Heart right ventricle (tissue), 16 donors: ENCODE data around the gene HNRNPA3. TPM values are rescaled to one million over a fixed set of nuclear protein-coding genes. Genes with fewer than 3 reads are reported as not detected.
"Not testable (repeated sequence)": the region's sequence is repeated elsewhere in the genome, so short reads cannot be mapped to it uniquely, and the experiment has no call there.

Source experiments
- ATAC-seq, 8 donors: fragments of 200-7000 bp; cut with Tn5 transposase; one replicate each; pipeline ENCODE4 v1.9.1; 2020; ENCODE audit warnings: mild to moderate bottlenecking in 8 of 8, moderate library complexity in 8 of 8, moderate number of reproducible peaks in 1 of 8
- DNase-seq, 2 donors: peaks; one replicate each; pipeline ENCODE4 v3.0.0-alpha.2; 2020
- H3K27ac ChIP-seq, 10 donors: fragments of 200-600 bp; sonication (generic) in 2 of 10; one replicate each; pipeline versions ENCODE4 v1.5.0 to v1.8.0; 2020 to 2022; ENCODE audit warnings: mild to moderate bottlenecking in 3 of 10
- H3K27me3 ChIP-seq, 7 donors: fragments of 200-600 bp; one replicate each; pipeline ENCODE4 v1.8.0; 2021 to 2022; ENCODE audit warnings: mild to moderate bottlenecking in 2 of 7
- H3K36me3 ChIP-seq, 9 donors: fragments of 200-600 bp; sonication (generic) in 1 of 9; one replicate each; pipeline versions ENCODE4 v1.5.0 to v1.8.0; 2020 to 2022; ENCODE audit warnings: mild to moderate bottlenecking in 2 of 9
- H3K4me1 ChIP-seq, 9 donors: fragments of 200-600 bp; sonication (generic) in 1 of 9; one replicate each; pipeline versions ENCODE4 v1.5.0 to v1.8.0; 2020 to 2022; ENCODE audit warnings: mild to moderate bottlenecking in 4 of 9
- H3K4me3 ChIP-seq, 10 donors: fragments of 200-600 bp; sonication (generic) in 2 of 10; one replicate each; pipeline versions ENCODE4 v1.5.0 to v1.8.0; 2020 to 2022; ENCODE audit warnings: mild to moderate bottlenecking in 7 of 10, moderate library complexity in 2 of 10
- H3K9me3 ChIP-seq, 11 donors: fragments of 200-600 bp in 10 of 11; sonication (generic) in 2 of 11; one replicate each; pipeline versions ENCODE4 v1.5.0 to v1.8.0; 2013 to 2022; ENCODE audit warnings: mild to moderate bottlenecking in 2 of 11, control low read depth in 1 of 11, moderate library complexity in 1 of 11
- CTCF ChIP-seq, 9 donors: fragments of 200-600 bp; sonication (generic) in 2 of 9; IDR thresholded peaks; one replicate each; pipeline versions ENCODE4 v1.5.0 to v1.8.0; 2021 to 2022; ENCODE audit warnings: antibody characterized with exemption in 9 of 9, mild to moderate bottlenecking in 5 of 9, moderate library complexity in 1 of 9
- WGBS, 2 donors: extraction: QIAGEN DNeasy Blood & Tissue Kit; methylation state at CpG; one replicate each; pipeline ENCODE4 v1.1.7; 2013; ENCODE audit warnings: inconsistent platforms in 1 of 2; 5-methylcytosine and 5-hydroxymethylcytosine counted together
- intact Hi-C, 10 donors: fragments of 100-400 bp; cut with DNase I; formaldehyde crosslinking; loops; one replicate each; pipeline versions ENCODE4 v1.11.1 to v1.14.2; 2022
- polyA plus RNA-seq, 2 donors: library from polyadenylated mRNA; stranded (reverse); fragments of 200-250 nt; gene quantifications; one replicate each; pipeline ENCODE4 v1.2.3, GENCODE V29; 2013
- total RNA-seq, 10 donors: library from RNA; stranded (reverse); fragmentation: NEBNext Ultra II Directional in 3 of 10; extraction: Animal tissue kit (Norgen Biotek cat#: 25700) in 3 of 10; gene quantifications; one replicate each; pipeline versions ENCODE4 v1.2.1 to v1.2.4, GENCODE V29; 2021 to 2023
- donor health status: Arrhythmogenic right ventricular cardiomyopathy.
- donor health status: ischemic (EF 13 %, LVEDD 7.1; RV severe dilation, severe dysfunction).
- donor health status: healthy with polysubstance abuse.
- donor health status: DM: no; HTN: yes; CAD: no.
- donor health status: DM: no; HTN: no; CAD: no.
- donor health status: ischemic (EF 25% LVEDD 6.9; RV normal size, moderate dysfunction).
- donor health status: ischemic (EF 25% LVEDD 5.7; RV mildly dilated, moderate dysfunction).
- donor health status: healthy.
- donor health status: DM: yes; HTN: yes; CAD: no.
- donor health status: Ischemic cardiomyopathy.
- donor health status: ischemic (EF 35%, LVEDD 5.7; RV mildly dilated, moderate dysfunction).
- donor health status: nonischemic (EF 11% LVEDD 7.7; RV severe dilation, severe dysfunction).
- donor health status: DM: yes; HTN: yes; CAD: no.
- donor health status: PGD.
- donor health status: ischemic (EF 29% LVEDD 5.4; RV normal size, mild dysfunction).
- donor health status: nonischemic (EF 23%, LVEDD 6.1; RV moderate dilation, normal function).

The HNRNPA3 gene
- total and polyA plus RNA-seq, 12 donors = 63.7 to 93.8 (median 80.1) TPM

GRCh38 chr2:177190941-177191340 lies 21.7 kb upstream of the HNRNPA3 start:
- intact Hi-C loops = no loop called here
- no peak for TF ChIP-seq CTCF (IDR thresholded peaks at IDR 0.05)
- DNase-seq (no peak), ATAC-seq (no peak)
- peaks cover 0 to 17% (median 0%) of the 10 kb centered on the region in 9 donors for H3K4me1 ChIP-seq
- H3K36me3 ChIP-seq = no peaks in the 10 kb centered on the region
- no peak overlapping the region for H3K4me3 ChIP-seq
- 80 to 95% methylated on average over 1 of the region's 1 CpG for WGBS, 2 donors
- H3K9me3 ChIP-seq = no peaks in the 10 kb centered on the region
- no peaks in the 10 kb centered on the region for H3K27me3 ChIP-seq
- H3K27ac ChIP-seq = no peak overlapping the region

GRCh38 chr2:177192788-177193187 lies 19.8 kb upstream of the HNRNPA3 start:
- no peaks in the 10 kb centered on the region for H3K27me3 ChIP-seq
- DNase-seq (no peak), ATAC-seq (no peak)
- WGBS, 2 donors = 85 to 96% methylated on average over 1 of the region's 1 CpG
- H3K9me3 ChIP-seq = no peaks in the 10 kb centered on the region
- TF ChIP-seq CTCF (IDR thresholded peaks at IDR 0.05) = no peak
- intact Hi-C loops = no loop called here
- H3K4me3 ChIP-seq = no peak overlapping the region
- no peaks in the 10 kb centered on the region for H3K36me3 ChIP-seq
- H3K27ac ChIP-seq = no peak overlapping the region
- H3K4me1 ChIP-seq = peaks cover 0 to 9% (median 0%) of the 10 kb centered on the region in 9 donors

GRCh38 chr2:177193240-177193639 lies 19.4 kb upstream of the HNRNPA3 start:
- Histone ChIP-seq H3K4me1 (peaks cover 0 to 5% (median 0%) of the 10 kb centered on the region in 9 donors), H3K27me3 (no peaks in the 10 kb centered on the region), H3K9me3 (no peaks in the 10 kb centered on the region), H3K36me3 (no peaks in the 10 kb centered on the region), H3K4me3 (no peak overlapping the region), H3K27ac (no peak overlapping the region)
- intact Hi-C loops = no loop called here
- WGBS, 2 donors = 90 to 92% methylated on average over 4 of the region's 4 CpGs
- no peak for ATAC-seq
- no peak for TF ChIP-seq CTCF (IDR thresholded peaks at IDR 0.05)
- no peak for DNase-seq

- Histone ChIP-seq H3K27me3 (no peaks in the 10 kb centered on the region), H3K4me3 (no peak overlapping the region), H3K4me1 (no peaks in the 10 kb centered on the region), H3K27ac (no peak overlapping the region), H3K36me3 (no peaks in the 10 kb centered on the region), H3K9me3 (no peaks in the 10 kb centered on the region)
- intact Hi-C loops = no loop called here
- 68 to 85% methylated on average over 1 of the region's 1 CpG for WGBS, 2 donors
- DNase-seq (no peak), ATAC-seq (no peak)
- TF ChIP-seq CTCF (IDR thresholded peaks at IDR 0.05) = no peak
Observed at GRCh38 chr2:177195194-177195593, 17.4 kb upstream of the HNRNPA3 start.

- 94 to 97% methylated on average over 7 of the region's 7 CpGs for WGBS, 2 donors
- DNase-seq = not testable (repeated sequence)
Observed at GRCh38 chr2:177200419-177200818, 12.2 kb upstream of the HNRNPA3 start.

More at GRCh38 chr2:177200419-177200818, 12.2 kb upstream of the HNRNPA3 start:
- H3K4me3 ChIP-seq, H3K36me3 ChIP-seq, H3K27ac ChIP-seq, H3K9me3 ChIP-seq, H3K27me3 ChIP-seq, H3K4me1 ChIP-seq, ATAC-seq, intact Hi-C loops: not testable (repeated sequence)
